Stimulated activated CD8-positive, alpha-beta memory T cell treated with anti-CD3 and anti-CD28 coated beads, Interleukin-4, amount 100 ng/mL, for 48 hours (primary cell): Measurements from ENCODE around the gene SHTN1.

Experiments
- DNase-seq: peaks from one replicate; pipeline ENCODE4 v3.0.0-alpha.2; 2020

Gene SHTN1

DNA sequence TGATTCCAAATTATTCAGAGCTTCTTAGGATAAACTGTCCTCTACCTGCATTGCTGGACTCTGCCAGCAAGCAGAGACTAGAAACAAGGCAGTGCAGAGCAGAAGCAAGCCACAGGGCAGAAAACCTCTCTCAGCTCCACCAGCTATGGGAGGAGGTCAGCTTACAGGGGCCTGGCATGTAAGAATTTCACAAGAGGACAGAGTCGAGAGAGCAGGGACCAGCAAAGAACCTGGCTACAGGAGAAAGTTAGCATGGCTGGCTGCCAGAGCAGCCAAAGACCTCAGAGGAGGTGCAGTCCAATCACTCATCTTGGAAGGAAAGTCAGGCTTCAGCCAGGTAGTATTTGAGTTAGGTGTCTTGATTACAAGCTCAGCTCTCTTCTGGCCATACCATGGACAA lies 92.8 kb downstream of the SHTN1 start:
- no peak for DNase-seq

DNA sequence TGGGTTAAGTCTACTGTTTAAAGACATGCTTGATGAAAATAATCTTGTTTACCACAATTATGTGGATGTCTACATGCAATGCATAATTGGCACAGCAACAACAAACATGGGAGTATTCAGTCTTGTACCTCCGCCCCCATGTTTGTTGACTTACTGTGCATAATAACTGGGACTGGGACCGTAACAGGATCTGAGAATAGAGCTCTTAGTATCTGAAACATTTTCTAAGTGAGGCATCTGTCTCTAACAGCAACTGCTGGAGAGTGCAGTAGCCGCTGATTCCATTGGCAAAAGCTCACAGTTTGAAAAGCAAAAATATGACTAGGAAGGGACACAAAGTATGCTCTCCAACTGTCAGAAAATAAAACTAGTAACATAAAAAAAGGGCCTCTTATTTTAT lies 94.1 kb downstream of the SHTN1 start:
- no peak for DNase-seq

DNA sequence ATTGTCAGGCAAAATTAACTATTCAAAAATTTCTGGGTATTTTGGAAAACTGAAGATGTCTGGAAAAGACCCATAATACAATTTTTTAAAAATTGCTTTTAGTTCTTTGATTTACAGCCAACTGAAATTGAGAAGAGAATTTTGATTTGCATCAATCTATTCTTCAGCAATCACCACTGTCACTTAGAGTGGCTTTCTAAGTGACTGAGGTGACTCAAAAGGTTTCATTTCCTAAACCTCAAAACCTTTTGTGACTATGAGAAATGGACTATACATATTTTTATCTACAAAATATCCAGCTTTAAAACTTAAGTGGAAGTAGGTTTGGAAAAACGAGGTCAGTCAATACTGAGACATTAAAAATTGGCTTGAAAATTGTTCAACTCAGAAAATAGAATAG lies 95.7 kb downstream of the SHTN1 start:
- DNase-seq, result no peak

- no peak for DNase-seq
Observed at GRCh38 chr10:116907245-116907987, 97.6 kb downstream of the SHTN1 start.

GRCh38 chr10:116905845-116906210 lies 99.2 kb downstream of the SHTN1 start:
- DNase-seq, result no peak

DNA sequence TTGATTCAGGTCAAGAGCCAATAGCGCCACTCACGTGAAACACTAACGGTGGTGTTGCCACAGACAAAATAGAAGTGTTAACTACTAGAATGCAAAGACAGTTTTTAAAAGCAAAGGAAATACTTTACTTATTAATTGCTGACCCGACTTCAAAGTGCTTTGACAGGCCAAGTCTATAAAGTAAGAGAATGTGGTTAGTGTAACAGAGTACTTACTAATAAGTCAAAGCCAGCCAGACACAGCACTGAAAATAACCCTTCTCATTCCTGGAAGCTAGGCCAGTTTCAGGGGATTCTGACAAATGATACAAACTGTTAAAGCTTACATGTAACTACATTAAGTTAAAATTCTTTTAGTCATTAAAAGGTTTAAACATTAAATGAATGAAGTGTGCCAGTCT lies 105.4 kb downstream of the SHTN1 start:
- DNase-seq, result no peak

DNA sequence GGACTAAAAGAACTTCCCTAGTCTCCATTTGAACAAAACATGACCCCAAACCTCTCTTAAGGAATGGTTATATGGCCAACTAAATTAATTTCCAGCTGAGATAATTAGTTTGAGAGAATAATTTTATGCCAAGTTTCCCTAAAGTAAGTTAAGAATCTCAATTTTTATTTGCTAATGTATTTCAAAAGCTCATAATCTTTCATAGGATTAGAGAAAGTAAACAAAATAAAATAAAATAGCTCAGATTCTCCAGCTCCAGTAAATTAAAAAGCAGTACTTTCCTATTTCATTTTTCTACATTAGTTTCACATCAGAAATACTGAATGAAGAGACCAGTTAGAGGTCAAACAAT lies 111.3 kb downstream of the SHTN1 start:
- no peak for DNase-seq

GRCh38 chr10:116892907-116893685 lies 111.9 kb downstream of the SHTN1 start:
- DNase-seq, result no peak

GRCh38 chr10:116891208-116891607 lies 113.8 kb downstream of the SHTN1 start:
- DNase-seq, result no peak

DNA sequence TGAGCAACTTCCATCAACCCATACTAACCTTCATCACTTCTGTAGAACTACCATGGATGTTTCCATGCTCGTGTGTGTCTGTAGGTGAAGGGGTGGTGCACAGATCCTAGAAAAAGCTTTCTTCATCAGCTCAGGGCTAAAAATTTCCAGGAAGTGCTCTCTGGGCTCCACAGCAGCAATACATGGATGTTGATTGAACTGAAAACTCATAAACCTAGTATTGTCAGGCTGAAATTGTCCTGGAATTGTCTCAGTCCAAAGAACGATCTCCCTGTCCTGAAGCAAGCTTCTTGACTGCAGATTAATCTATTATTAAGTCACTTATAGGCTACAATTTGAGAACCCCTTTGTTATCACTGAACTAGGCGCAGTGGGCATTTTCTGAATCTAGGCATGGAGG lies 115.9 kb downstream of the SHTN1 start:
- DNase-seq, result no peak

DNA sequence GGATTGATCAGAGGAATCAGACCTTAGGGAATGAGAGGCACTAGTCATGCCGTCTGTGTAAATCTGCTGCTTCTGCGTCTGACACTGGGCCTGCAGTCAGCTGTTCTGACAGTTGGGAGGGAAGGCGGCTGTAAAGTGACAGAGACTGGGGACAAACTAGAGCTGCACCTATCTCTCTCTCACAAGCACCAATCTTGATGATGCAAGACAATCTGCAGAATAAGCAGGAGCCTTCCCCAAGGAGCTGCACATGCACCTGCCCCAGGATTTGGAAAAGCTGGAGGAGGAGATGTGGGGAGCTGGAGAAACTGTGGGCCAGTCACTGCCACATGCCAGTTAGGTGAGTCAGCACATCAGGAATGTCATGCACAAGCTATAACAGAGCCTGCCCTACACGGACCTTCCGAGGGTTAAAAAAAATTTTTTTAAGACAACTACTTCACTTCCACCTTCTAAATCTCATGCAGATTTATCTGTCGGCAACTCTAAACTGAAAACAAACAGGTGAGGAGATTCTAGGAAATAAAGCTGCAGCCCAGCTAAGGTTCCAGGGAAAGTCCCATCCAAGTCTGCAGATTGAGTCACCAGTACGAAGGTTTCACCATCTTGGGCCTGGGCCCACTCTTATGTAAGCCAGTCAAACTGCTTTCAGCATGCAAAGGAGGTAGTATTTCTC lies 116.5 kb downstream of the SHTN1 start:
- DNase-seq, result no peak

- DNase-seq, result no peak
Observed at GRCh38 chr10:116886772-116887171, 118.2 kb downstream of the SHTN1 start.

DNA sequence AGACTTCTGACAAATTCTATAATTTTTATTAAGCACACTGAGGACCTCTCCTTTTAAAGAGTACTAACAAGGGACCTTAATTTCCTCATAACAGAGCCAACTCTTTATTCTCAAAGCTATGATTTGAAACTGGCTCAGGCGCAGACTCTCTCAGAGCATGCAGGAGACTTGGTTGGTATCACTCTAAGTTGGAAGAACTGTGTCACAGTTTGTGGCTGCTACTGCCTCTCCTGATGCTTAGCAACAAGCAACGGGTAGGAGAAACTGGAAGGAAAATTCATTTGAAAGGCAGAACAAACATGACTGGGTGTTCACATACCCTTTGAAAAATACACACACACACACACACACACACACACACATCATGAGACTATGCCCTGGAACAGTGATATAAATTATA lies 122.3 kb downstream of the SHTN1 start:
- no peak for DNase-seq

DNA sequence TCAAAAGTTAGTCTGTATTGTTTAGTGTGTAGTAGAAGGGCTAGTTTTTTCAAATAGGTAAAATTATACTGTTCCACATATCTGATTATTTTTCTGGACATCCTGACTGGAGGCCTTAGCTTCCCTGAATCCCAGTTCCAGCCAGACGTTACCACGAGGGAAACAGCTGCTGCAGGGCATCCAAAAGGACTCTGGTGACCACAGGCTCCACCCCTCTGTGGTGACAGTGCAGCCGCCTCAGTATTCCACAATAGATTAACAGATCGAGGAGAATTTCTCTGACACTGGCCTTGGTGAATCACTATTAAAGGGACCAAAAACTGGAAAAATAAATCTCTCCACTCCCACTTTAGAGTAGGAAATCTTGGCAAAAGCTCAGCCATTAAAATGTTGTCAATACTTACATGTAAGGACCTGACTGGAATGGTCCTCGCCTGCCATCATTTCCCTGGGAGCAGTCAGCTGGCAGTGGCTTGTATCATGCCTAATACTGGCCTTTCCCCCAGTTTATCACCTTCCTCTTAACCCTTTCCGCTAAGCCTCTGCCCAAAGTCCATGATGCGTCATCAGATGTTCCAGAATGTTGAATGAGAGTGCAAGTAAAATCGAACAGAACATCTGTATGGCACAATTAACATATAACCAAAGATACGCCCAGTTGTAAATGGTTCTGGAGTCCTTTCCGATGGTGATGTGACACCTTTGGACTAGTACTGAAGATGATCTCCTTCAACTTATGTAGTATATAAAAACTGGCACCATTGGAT lies 124.1 kb downstream of the SHTN1 start:
- DNase-seq, result no peak

GRCh38 chr10:116879817-116880216 lies 125.2 kb downstream of the SHTN1 start:
- no peak for DNase-seq

- no peak for DNase-seq
Observed at GRCh38 chr10:116878123-116878522, 126.9 kb downstream of the SHTN1 start.

DNA sequence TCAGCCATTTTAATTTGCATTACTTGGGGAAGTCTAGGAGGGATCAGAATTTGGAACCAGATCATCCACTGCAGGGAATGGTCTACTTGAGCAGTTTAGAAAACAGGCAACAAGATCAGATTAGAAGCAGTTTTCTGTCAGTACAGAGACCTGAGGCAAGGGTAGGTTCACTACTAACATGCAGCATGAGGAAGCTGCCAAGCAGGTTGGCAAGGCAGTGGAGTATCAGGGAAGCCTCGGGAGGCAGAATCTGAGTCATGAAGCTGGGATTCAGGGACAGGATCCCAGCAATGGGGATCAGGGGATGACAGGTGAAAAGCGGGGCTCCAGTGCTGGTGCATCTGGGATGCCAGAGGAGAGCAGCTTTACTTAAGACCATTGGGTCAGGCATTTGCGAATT lies 127.6 kb downstream of the SHTN1 start:
- no peak for DNase-seq

DNA sequence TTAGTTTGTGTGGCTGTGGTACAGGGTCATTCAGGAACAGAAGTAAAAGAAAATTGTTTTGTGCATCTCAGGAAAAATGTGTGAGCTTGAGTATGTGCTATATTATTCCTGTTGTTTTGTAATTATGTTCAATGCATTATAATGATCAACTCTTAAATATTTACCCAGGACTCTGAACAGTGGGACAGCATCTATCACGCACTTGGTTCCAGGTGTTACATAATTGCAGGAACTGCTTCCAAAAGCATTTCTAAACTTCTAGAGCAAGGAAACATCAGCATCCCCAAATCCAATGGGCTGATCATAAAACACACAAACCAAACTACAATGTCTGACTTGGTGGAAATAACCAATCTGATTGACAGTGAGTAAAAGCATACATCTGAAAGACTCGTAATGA lies 129.1 kb downstream of the SHTN1 start:
- DNase-seq, result no peak

- no peak for DNase-seq
Observed at GRCh38 chr10:116873134-116873533, 131.9 kb downstream of the SHTN1 start.

- no peak for DNase-seq
Observed at GRCh38 chr10:116870949-116871348, 134.0 kb downstream of the SHTN1 start.

DNA sequence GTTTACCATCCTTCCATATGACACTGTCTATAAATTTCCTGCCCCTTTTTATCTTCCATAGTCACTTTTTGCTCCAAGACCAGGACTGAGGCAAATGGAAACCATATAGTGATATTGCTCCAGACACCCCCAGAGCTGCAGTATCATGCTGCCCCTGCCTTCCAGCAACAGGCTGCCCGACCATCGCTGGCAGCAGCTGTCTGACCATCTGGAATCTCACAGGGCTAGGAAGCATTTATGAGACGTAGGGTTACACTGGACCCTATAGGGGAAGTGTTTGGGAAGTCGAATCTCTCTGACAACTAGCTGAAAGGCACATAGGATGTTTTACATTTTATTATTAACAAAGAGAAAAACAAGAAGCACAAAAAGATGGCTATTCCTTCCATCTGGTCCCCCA lies 136.3 kb downstream of the SHTN1 start:
- no peak for DNase-seq

GRCh38 chr10:116868198-116868676 lies 136.8 kb downstream of the SHTN1 start:
- no peak for DNase-seq

- DNase-seq, result no peak
Observed at GRCh38 chr10:116866987-116867595, 137.9 kb downstream of the SHTN1 start.
